AG09309 (cell line): ENCODE measurements around the gene METTL5.
"Not testable (repeated sequence)": the region's sequence is repeated elsewhere in the genome, so short reads cannot be mapped to it uniquely, and the experiment has no call there.

ENCODE experiments used
- DNase-seq: peaks from one replicate; pipeline ENCODE4 v3.0.0-alpha.2; 2010; ENCODE audit warnings: low read depth
- H3K4me3 ChIP-seq: 2 replicates; pipeline ENCODE4 v1.5.1; 2011; ENCODE audit warnings: mild to moderate bottlenecking, low read depth, low read length, moderate library complexity; ENCODE audit not compliant: control insufficient read depth
- CTCF ChIP-seq: IDR thresholded peaks from 2 replicates; pipeline ENCODE4 v1.5.1; 2011; ENCODE audit warnings: mild to moderate bottlenecking, low read depth, low read length, inconsistent platforms; ENCODE audit not compliant: insufficient read depth, control insufficient read depth; ENCODE audit errors: missing control alignments

METTL5 gene

GRCh38 chr2:169824373-169825333, at the start of gene METTL5:
Gene METTL5 (minus strand): TSS chr2:169824905. CDS start chr2:169824597, 308 bp downstream.
- peak within 1 kb of the TSS; percentile 86 for H3K4me3 ChIP-seq
- DNase-seq: no peak
- TF ChIP-seq CTCF: peak; percentile 65

- no peak overlapping the region for H3K4me3 ChIP-seq
- DNase-seq: no peak
- no peak for TF ChIP-seq CTCF
These were observed 47.3 kb upstream of the METTL5 start for GRCh38 chr2:169871994-169872393.

GRCh38 chr2:169871369-169871768, 46.7 kb upstream of the METTL5 start:
- H3K4me3 ChIP-seq, DNase-seq: not testable (repeated sequence)

- no peak overlapping the region for H3K4me3 ChIP-seq
- no peak for TF ChIP-seq CTCF
- no peak for DNase-seq
These were observed 44.2 kb upstream of the METTL5 start for GRCh38 chr2:169868951-169869350.

GRCh38 chr2:169867579-169867978, 42.9 kb upstream of the METTL5 start:
- DNase-seq: no peak
- H3K4me3 ChIP-seq: no peak overlapping the region
- no peak for TF ChIP-seq CTCF

- not testable (repeated sequence) for DNase-seq, H3K4me3 ChIP-seq
These were observed 41.5 kb upstream of the METTL5 start for GRCh38 chr2:169866230-169866629.

- H3K4me3 ChIP-seq: no peak overlapping the region
- TF ChIP-seq CTCF: no peak
- DNase-seq: no peak
These were observed 40.8 kb upstream of the METTL5 start for GRCh38 chr2:169865492-169865891.

GRCh38 chr2:169862816-169863215, 38.1 kb upstream of the METTL5 start:
- DNase-seq: no peak
- no peak overlapping the region for H3K4me3 ChIP-seq

More at GRCh38 chr2:169862816-169863215, 38.1 kb upstream of the METTL5 start:
- no peak for TF ChIP-seq CTCF
